ENCODE data around the gene ARL6IP6.

- TF ChIP-seq POLR2A (IDR thresholded peaks at IDR 0.05; ENCODE audit: low read length): peak; percentile 94
- no peak for TF ChIP-seq GATA1 (IDR thresholded peaks at IDR 0.05; ENCODE audit: low read depth, low read length)
Observed at GRCh38 chr2:152717228-152718075, 968 bp upstream of the ARL6IP6 start, which contains the start of gene PRPF40A.
